ENCODE data around the gene TAL2.

Gene TAL2

DNA sequence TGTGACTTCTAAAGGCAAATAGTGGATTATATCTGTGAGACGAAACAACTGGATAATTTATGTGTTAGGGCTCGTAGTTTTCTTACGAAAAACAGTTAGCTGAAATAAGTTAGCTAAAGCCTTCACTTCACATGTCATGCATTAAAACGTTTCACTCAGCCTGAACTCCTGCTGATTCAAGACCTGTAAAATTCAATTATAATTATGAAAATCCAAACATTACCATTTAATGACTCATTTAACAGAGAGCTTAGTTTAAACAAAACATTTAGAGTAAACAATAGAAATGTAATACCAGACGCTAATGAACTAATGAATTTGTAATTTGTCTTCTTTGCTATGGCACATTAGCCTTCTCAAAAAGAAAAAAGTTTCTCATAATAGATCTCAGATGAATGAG is 1.7 kb downstream of the TAL2 start:
- no peak overlapping the region for H3K27ac ChIP-seq
- H3K9me3 ChIP-seq: no peaks in the 10 kb centered on the region
- no peaks in the 10 kb centered on the region for H3K36me3 ChIP-seq
- no peak for DNase-seq
- H3K4me3 ChIP-seq: no peak overlapping the region
- intact Hi-C loops (cut with DNase I; ENCODE audit: low total_unique reads): no loop called here
- TF ChIP-seq CTCF (IDR thresholded peaks at IDR 0.05): no peak
- no peaks in the 10 kb centered on the region for H3K4me1 ChIP-seq
- peaks cover 0 to 4% of the 10 kb centered on the region in 2 donors for H3K27me3 ChIP-seq

DNA sequence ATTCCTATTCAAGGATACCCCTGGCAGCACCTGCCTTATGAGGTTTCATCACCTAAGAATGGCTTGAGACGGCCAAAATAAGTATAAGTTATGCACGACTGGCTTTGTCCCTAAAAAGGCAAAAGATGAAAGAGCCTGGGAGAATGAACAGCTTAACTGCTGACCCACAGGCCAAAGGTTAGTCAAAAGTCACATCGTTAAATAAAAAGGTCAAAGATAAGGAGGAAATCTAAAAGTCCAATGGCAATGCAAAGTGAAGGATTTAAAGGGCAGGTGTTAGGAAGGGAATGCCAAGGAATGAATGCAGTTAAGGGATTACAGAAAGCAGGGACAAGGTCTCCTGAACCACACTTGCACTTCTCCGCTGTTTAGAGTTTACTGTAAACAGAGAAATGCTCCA is 5.6 kb downstream of the TAL2 start:
- DNase-seq: no peak

DNA sequence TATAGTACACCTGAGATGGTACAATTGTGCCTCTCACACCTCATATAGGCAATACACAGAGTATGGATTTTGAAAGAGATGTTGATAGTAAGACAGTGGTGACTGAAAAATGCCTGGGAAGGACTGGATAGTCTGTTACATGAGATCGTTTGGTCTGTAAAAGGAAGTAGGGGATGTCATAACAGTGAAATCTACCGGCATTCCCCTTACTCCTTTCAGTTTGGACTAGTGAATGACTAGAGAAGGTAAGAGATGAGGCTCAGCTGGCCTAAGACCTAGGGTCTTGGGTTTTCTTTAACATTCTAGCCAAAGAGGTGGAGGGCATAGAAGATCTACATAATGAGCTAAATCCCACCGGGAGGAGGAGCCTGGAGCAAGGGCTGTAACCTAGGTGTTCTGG is 8.1 kb downstream of the TAL2 start:
- Histone ChIP-seq H3K4me1 (no peaks in the 10 kb centered on the region), H3K27me3 (peaks cover 0 to 7% of the 10 kb centered on the region in 2 donors), H3K36me3 (no peaks in the 10 kb centered on the region), H3K4me3 (no peak overlapping the region), H3K27ac (no peak overlapping the region), H3K9me3 (no peaks in the 10 kb centered on the region)
- no peak for TF ChIP-seq CTCF (IDR thresholded peaks at IDR 0.05)
- intact Hi-C loops (cut with DNase I; ENCODE audit: low total_unique reads): no loop called here
- DNase-seq: no peak

More for the DNA sequence above, 5.6 kb downstream of the TAL2 start:
- Histone ChIP-seq H3K27ac (no peak overlapping the region), H3K9me3 (no peaks in the 10 kb centered on the region), H3K36me3 (no peaks in the 10 kb centered on the region), H3K4me1 (no peaks in the 10 kb centered on the region), H3K27me3 (no peaks in the 10 kb centered on the region), H3K4me3 (no peak overlapping the region)
- intact Hi-C loops (cut with DNase I; ENCODE audit: low total_unique reads): no loop called here
- no peak for TF ChIP-seq CTCF (IDR thresholded peaks at IDR 0.05)

GRCh38 chr9:105670775-105671174 is 8.5 kb downstream of the TAL2 start:
- DNase-seq: no peak
- intact Hi-C loops (cut with DNase I; ENCODE audit: low total_unique reads): no loop called here
- no peak for TF ChIP-seq CTCF (IDR thresholded peaks at IDR 0.05)
- H3K4me3 ChIP-seq: no peak overlapping the region
- no peaks in the 10 kb centered on the region for H3K36me3 ChIP-seq
- H3K9me3 ChIP-seq: no peaks in the 10 kb centered on the region
- H3K27me3 ChIP-seq: peaks cover 0 to 7% of the 10 kb centered on the region in 2 donors
- H3K27ac ChIP-seq: no peak overlapping the region
- no peaks in the 10 kb centered on the region for H3K4me1 ChIP-seq

- no peak for TF ChIP-seq CTCF (IDR thresholded peaks at IDR 0.05)
- H3K36me3 ChIP-seq: no peaks in the 10 kb centered on the region
- H3K4me1 ChIP-seq: no peaks in the 10 kb centered on the region
- no peak overlapping the region for H3K4me3 ChIP-seq
- no peaks in the 10 kb centered on the region for H3K9me3 ChIP-seq
- H3K27me3 ChIP-seq: peaks cover 0 to 7% of the 10 kb centered on the region in 2 donors
- intact Hi-C loops (cut with DNase I; ENCODE audit: low total_unique reads): no loop called here
- H3K27ac ChIP-seq: no peak overlapping the region
- no peak for DNase-seq
Observed at GRCh38 chr9:105672711-105673234, 10.5 kb downstream of the TAL2 start.

- Histone ChIP-seq H3K9me3 (no peaks in the 10 kb centered on the region), H3K4me1 (no peaks in the 10 kb centered on the region), H3K27me3 (peaks cover 0 to 7% of the 10 kb centered on the region in 2 donors), H3K27ac (no peak overlapping the region), H3K4me3 (no peak overlapping the region), H3K36me3 (no peaks in the 10 kb centered on the region)
- intact Hi-C loops (cut with DNase I; ENCODE audit: low total_unique reads): no loop called here
- no peak for TF ChIP-seq CTCF (IDR thresholded peaks at IDR 0.05)
- DNase-seq: no peak
Observed at GRCh38 chr9:105673850-105674387, 11.7 kb downstream of the TAL2 start.

All from tibial artery (tissue), 4 donors.